Right hindlimb (tissue), 1 donor: ENCODE data around the gene CYB561D2.

Source experiments
- DNase-seq: peaks from one replicate; pipeline ENCODE4 v3.0.0-alpha.2; 2018

Gene CYB561D2

GRCh38 chr3:50323614-50324199 lies 27.0 kb upstream of the CYB561D2 start:
- peak; percentile 51 for DNase-seq

GRCh38 chr3:50324351-50325112 lies 26.1 kb upstream of the CYB561D2 start:
- peak; percentile 74 for DNase-seq

- peak; percentile 24 for DNase-seq
Observed at GRCh38 chr3:50325113-50325480, 25.6 kb upstream of the CYB561D2 start.

- no peak for DNase-seq
Observed at GRCh38 chr3:50325497-50326181, 25.0 kb upstream of the CYB561D2 start.

- no peak for DNase-seq
Observed at GRCh38 chr3:50326182-50326541, 24.5 kb upstream of the CYB561D2 start.

GRCh38 chr3:50327129-50327528 lies 23.5 kb upstream of the CYB561D2 start:
- DNase-seq, result peak; percentile 25

GRCh38 chr3:50327943-50328691 lies 22.5 kb upstream of the CYB561D2 start, which contains the start of gene TUSC2:
TUSC2 (minus strand) TSS chr3:50328223; CDS start chr3:50328099, 124 bp downstream.
- DNase-seq, result peak; percentile 96

GRCh38 chr3:50330330-50330729 lies 20.3 kb upstream of the CYB561D2 start:
- peak; percentile 21 for DNase-seq

- no peak for DNase-seq
Observed at GRCh38 chr3:50331364-50331907, 19.2 kb upstream of the CYB561D2 start.

- DNase-seq, result no peak
Observed at GRCh38 chr3:50333744-50334328, 16.8 kb upstream of the CYB561D2 start.

GRCh38 chr3:50334339-50335075 lies 16.2 kb upstream of the CYB561D2 start:
- no peak for DNase-seq

- DNase-seq, result no peak
Observed at GRCh38 chr3:50336452-50337174, 14.0 kb upstream of the CYB561D2 start.

GRCh38 chr3:50337175-50337861 lies 13.3 kb upstream of the CYB561D2 start:
- DNase-seq, result peak; percentile 100

GRCh38 chr3:50338965-50339364 lies 11.7 kb upstream of the CYB561D2 start:
- DNase-seq, result no peak

GRCh38 chr3:50339485-50340146 lies 11.0 kb upstream of the CYB561D2 start:
- no peak for DNase-seq

- no peak for DNase-seq
Observed at GRCh38 chr3:50340147-50340447, 10.6 kb upstream of the CYB561D2 start.

- peak; percentile 89 for DNase-seq
Observed at GRCh38 chr3:50340448-50341329, 10.0 kb upstream of the CYB561D2 start, which contains the start of gene RASSF1. RASSF1 (minus strand) TSS chr3:50340836; CDS start chr3:50340805, 31 bp downstream.

GRCh38 chr3:50341537-50341936 lies 9.1 kb upstream of the CYB561D2 start:
- DNase-seq, result no peak
